PFSK-1 (cell line): ENCODE results near the gene OARD1.

Experiments
- FOXP2 ChIP-seq: optimal IDR thresholded peaks from 2 replicates; pipeline ENCODE3; 2011; ENCODE audit warnings: borderline replicate concordance, control low read depth, inconsistent platforms; ENCODE audit not compliant: insufficient read depth; ENCODE audit errors: extremely low read length, extremely low read depth
- POLR2AphosphoS5 ChIP-seq: IDR thresholded peaks from 2 replicates; pipeline ENCODE4 v1.6.1; 2012; ENCODE audit warnings: low read depth, mild to moderate bottlenecking, control low read depth, low read length, moderate library complexity
- REST ChIP-seq, 2 experiments: IDR thresholded peaks; 2 replicates each; pipeline versions ENCODE4 v1.6.1 to v1.8.0; 2011 to 2012; ENCODE audit warnings: low read depth in 2 of 2, low read length in 2 of 2, control low read depth in 1 of 2, inconsistent platforms in 1 of 2, mild to moderate bottlenecking in 1 of 2, moderate library complexity in 1 of 2; ENCODE audit not compliant: insufficient read depth in 1 of 2
- SIN3A ChIP-seq: IDR thresholded peaks from 2 replicates; pipeline ENCODE4 v1.6.1; 2012; ENCODE audit warnings: mild to moderate bottlenecking, low read length, moderate library complexity, borderline replicate concordance; ENCODE audit not compliant: insufficient read depth
- TAF1 ChIP-seq: IDR thresholded peaks from 2 replicates; pipeline ENCODE4 v1.6.1; 2012; ENCODE audit warnings: low read length, control low read depth, borderline replicate concordance; ENCODE audit not compliant: insufficient read depth

DNA sequence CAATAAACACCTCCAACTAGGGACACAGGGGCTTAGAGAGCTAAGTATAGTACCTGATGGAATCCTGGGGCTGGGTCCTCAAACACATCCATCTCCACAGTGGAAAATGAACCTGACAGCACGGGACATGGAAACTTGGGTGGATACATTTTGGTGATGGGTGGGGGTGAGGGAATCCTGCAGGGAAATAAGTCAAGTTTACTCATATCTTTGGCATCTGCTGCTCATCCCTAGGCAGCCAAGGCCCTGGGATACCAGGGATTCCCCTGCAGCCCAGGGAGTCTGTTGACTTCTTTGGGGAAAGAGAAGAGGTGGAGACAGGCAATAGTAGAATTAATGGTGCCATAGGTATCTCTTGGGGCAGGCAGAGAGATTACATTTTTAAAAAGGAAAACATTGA lies 12.6 kb downstream of the OARD1 start:
- no peak for TF ChIP-seq TAF1
- TF ChIP-seq POLR2AphosphoS5: no peak
- TF ChIP-seq REST (IDR thresholded peaks at IDR 0.05; ENCODE audit: insufficient read depth in 1 of 2, low read depth in 2 of 2, low read length in 2 of 2): no peak
- no peak for TF ChIP-seq SIN3A
- TF ChIP-seq FOXP2: no peak
